Measurements from ENCODE around the gene AFAP1L2.
"Not testable (repeated sequence)": the region's sequence is repeated elsewhere in the genome, so short reads cannot be mapped to it uniquely, and the experiment has no call there.

AFAP1L2 gene

GRCh38 chr10:114359041-114359952 is 45.0 kb downstream of the AFAP1L2 start:
- no peak for DNase-seq

DNA sequence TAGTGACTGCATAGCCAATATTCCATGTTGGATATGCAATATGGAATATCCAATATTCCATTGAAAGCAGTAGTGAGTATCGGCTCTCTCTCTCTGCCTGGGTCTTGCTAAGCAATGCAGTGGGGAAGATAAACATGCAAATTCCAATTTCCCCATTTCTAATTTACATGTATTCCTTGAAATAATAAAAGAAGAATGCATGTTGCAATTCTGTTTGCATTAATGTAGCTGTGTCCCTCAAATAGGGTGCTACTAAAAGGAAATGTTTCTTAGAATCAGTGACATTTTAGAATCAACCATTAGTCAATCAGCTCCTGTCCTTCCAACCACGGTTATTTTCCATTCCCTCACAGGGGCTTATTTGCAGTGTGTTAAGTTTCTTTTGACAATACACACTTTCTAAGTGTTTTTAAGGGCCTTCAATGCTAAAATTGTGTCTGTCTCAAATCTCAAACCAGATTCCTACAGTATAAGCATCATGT is 46.7 kb downstream of the AFAP1L2 start:
- no peak for DNase-seq

GRCh38 chr10:114356751-114357514 is 47.4 kb downstream of the AFAP1L2 start:
- DNase-seq, result no peak

GRCh38 chr10:114356126-114356525 is 48.2 kb downstream of the AFAP1L2 start:
- no peak for DNase-seq

DNA sequence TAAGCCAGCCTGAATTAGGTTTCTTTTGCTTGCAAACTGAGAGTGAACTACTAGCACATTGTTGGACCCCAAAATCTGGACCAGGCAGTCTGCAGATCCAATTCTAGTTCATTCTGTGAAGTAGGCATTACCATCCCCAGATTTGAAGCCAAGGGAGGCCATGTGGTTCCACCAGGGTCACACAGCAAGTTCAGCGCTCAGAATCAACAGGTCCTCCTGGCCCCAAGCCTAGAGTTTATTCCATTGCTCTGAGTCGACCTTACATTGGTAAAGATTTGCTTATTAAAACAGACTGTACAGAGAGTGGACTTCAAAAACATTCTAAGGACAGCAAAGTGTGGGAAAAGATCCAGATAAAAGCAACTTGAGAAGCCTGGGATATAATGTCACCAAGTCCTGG is 50.9 kb downstream of the AFAP1L2 start:
- no peak for DNase-seq

DNA sequence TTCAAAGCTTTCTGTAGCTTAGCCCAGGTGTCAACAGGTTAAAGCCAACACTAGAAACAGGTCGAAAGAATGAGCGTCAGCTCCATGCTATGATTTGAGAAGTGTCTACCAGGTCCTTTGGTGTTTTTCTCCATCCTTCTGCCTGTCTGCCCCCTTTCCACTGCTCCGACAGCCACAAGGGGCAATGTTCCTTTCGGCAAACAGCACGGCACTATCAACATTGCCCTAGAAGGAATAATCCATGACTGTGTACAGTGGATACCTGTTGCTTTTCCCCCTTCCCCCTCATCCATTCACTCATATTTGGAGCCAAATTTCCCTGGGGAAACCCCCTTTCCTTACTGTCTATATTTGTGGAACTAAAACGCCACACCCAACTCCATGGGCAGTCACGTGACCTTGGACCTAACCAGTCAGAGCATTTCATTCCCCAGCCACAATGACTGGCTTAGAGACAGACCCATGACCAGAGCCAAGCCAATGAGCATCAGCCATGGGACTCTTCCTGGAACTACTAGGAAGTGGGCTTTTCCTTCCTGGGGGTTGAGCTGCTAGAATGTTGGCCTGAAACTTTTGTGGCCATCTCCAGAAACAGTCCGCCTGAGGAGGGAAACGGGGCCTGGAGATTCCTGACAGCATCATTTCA is 51.5 kb downstream of the AFAP1L2 start:
- DNase-seq, result no peak

DNA sequence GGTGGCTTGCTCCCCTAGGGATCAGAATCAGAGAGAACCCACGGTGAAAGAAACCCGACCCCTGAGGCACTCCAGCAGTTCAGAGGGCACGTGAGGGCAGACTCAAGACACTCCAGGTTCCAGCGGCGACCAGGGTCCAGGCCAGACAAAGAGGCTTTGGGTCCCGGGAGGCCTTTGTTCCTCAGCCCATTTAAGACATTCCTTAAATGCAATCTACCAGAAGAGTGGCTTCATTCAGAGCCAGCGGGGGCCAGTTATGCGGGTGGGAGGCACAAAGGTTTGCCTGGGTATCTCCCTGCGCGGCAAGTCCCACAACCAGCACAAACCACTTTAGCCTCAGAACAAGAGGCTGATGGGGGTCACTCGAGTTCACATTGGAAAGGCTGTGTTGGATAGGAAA is 53.6 kb downstream of the AFAP1L2 start:
- no peak for DNase-seq

GRCh38 chr10:114349522-114350215 is 54.6 kb downstream of the AFAP1L2 start:
- DNase-seq, result no peak

GRCh38 chr10:114349071-114349470 is 55.2 kb downstream of the AFAP1L2 start:
- DNase-seq, result not testable (repeated sequence)

DNA sequence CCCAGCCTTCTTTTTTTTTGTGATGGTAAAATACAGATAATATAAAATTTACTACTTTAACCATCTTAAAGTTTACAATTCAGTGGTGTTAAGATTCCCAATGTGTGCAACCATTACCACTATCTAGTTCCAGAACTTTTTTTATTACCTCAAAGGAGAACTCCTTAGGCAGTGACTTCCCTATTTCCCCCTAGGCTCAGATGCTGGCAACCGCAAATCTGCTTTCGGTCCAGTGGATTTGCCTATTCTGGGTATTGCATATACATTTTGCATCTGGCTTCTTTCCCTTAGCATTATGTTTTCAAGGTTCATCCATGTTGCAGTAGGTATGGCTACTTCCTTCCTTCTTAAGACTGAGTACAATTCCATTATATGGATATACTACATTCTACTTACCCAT is 56.5 kb downstream of the AFAP1L2 start:
- no peak for DNase-seq

- no peak for DNase-seq
Observed at GRCh38 chr10:114347241-114347640, 57.1 kb downstream of the AFAP1L2 start.

DNA sequence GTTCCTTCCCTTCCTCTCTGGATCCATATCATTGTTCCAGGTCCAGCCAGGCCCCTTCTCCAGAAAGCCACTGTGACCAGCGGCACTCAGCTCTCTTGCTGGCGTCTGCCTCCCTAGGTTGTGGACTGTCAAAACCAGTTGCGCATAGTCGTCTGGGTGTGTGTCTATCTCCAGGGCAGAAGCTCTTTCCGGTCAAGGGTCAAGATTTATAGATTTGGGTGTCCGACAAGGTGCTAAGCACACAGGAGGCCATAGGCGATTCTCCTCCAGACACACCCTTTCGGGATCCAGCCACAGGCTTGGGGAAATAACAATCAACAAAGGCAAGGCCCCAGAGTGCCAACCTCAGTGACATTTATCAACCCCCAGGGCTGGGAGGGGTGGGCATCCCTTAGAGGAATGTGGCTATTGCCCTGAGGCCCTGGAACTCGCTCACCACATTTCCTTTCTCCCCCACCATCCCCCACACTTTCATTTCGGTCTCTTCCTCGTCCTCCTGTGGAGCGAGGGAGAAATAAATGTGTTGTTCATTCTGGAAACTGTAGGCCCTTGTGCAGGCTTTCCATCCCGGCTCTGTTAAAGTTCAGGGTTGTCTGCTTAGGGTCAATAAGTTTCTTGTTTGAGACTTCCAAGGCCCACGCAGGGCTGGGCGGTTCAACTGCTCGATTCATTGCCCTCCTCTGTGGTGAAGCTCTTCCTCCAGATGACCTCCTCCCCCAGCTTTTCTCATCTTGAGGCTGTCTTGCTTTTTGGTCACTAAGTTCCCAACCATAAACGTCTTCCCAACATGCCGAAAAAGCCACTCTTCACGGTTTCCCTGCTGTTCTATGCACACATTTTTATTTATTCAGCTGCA is 57.9 kb downstream of the AFAP1L2 start:
- DNase-seq, result no peak

GRCh38 chr10:114345701-114346100 is 58.6 kb downstream of the AFAP1L2 start:
- DNase-seq, result no peak

GRCh38 chr10:114343623-114344505 is 60.4 kb downstream of the AFAP1L2 start:
- no peak for DNase-seq

GRCh38 chr10:114342976-114343375 is 61.3 kb downstream of the AFAP1L2 start:
- DNase-seq, result no peak

GRCh38 chr10:114340816-114341215 is 63.5 kb downstream of the AFAP1L2 start:
- DNase-seq, result no peak

GRCh38 chr10:114337510-114338462 is 66.5 kb downstream of the AFAP1L2 start:
- no peak for DNase-seq

- no peak for DNase-seq
Observed at GRCh38 chr10:114336823-114337509, 67.3 kb downstream of the AFAP1L2 start.

DNA sequence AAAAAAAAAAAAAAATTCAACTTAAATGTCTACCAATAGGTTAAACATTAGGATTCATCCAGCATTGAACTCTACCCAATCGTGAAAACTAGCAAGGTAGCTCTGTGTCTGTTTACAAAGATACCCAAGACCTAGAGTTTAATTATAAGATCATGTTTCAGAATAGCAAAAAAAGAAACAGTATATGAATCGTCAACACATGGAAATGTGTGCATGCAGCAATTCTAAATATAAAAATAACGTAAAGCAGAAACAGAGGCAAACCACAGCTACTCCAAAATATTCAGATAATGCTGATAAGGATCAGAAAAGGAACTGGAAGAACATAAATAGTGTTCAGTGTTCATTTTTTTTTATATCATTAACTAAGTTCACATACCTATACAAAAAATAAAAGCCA is 68.7 kb downstream of the AFAP1L2 start:
- DNase-seq, result no peak

All from NCI-H2029 treated with DMSO at 0.1 percent for 48 hours (cell line).